ENCODE results near the gene ANXA6. TPM values are rescaled to one million over a fixed set of nuclear protein-coding genes. Genes with fewer than 3 reads are reported as not detected.

Gene ANXA6
- total RNA-seq, 4 donors from 2014 or later, result 91.6 to 164 (median 142) TPM

- Histone ChIP-seq H3K27me3 (no peaks in the 10 kb centered on the region), H3K27ac (peak overlapping the region; percentile 63 to 75 (median 70)), H3K4me1 (peaks cover 33 to 45% of the 10 kb centered on the region in 2 donors), H3K9me3 (no peaks in the 10 kb centered on the region), H3K4me3 (no peak overlapping the region), H3K36me3 (no peaks in the 10 kb centered on the region)
- DNase-seq (no peak), ATAC-seq (no peak)
- TF ChIP-seq POLR2A (IDR thresholded peaks at IDR 0.05) (no peak), CTCF (IDR thresholded peaks at IDR 0.05 in 4 of 5, conservative IDR thresholded peaks at IDR 0.05 in 1 of 5) (no peak)
- in situ Hi-C loops (cut with MboI; ENCODE audit: low sequenced_read_pairs in 4 of 4), result no loop called here
- intact Hi-C loops (cut with DNase I; ENCODE audit: low total_unique reads), result no loop called here
Measured at GRCh38 chr5:151086192-151086869, 71.2 kb downstream of the ANXA6 start.

- peaks cover 33 to 45% of the 10 kb centered on the region in 2 donors for H3K4me1 ChIP-seq
- H3K36me3 ChIP-seq, result no peaks in the 10 kb centered on the region
- TF ChIP-seq POLR2A (IDR thresholded peaks at IDR 0.05) (no peak), CTCF (IDR thresholded peaks at IDR 0.05 in 4 of 5, conservative IDR thresholded peaks at IDR 0.05 in 1 of 5) (no peak)
- no peak overlapping the region for H3K4me3 ChIP-seq
- DNase-seq (peak in 1 of 2 donors; percentile 50), ATAC-seq (no peak)
- intact Hi-C loops (cut with DNase I; ENCODE audit: low total_unique reads), result no loop called here
- no peaks in the 10 kb centered on the region for H3K9me3 ChIP-seq
- no peaks in the 10 kb centered on the region for H3K27me3 ChIP-seq
- in situ Hi-C loops (cut with MboI; ENCODE audit: low sequenced_read_pairs in 4 of 4), result no loop called here
- H3K27ac ChIP-seq, result peak overlapping the region; percentile 63 to 75 (median 70)
Measured at GRCh38 chr5:151085517-151086041, 72.0 kb downstream of the ANXA6 start.

GRCh38 chr5:151084363-151084762 lies 73.2 kb downstream of the ANXA6 start:
- Histone ChIP-seq H3K27ac (peak overlapping the region in 2 of 4 donors; percentile 63 to 68), H3K9me3 (no peaks in the 10 kb centered on the region), H3K27me3 (no peaks in the 10 kb centered on the region), H3K36me3 (no peaks in the 10 kb centered on the region), H3K4me1 (peaks cover 43 to 53% of the 10 kb centered on the region in 2 donors), H3K4me3 (no peak overlapping the region)
- TF ChIP-seq CTCF (IDR thresholded peaks at IDR 0.05 in 4 of 5, conservative IDR thresholded peaks at IDR 0.05 in 1 of 5) (no peak), POLR2A (IDR thresholded peaks at IDR 0.05) (no peak)
- DNase-seq (no peak), ATAC-seq (no peak)
- in situ Hi-C loops (cut with MboI; ENCODE audit: low sequenced_read_pairs in 4 of 4), result no loop called here
- intact Hi-C loops (cut with DNase I; ENCODE audit: low total_unique reads), result no loop called here

GRCh38 chr5:151083081-151083676 lies 74.4 kb downstream of the ANXA6 start:
- Histone ChIP-seq H3K27ac (peak overlapping the region; percentile 98 to 100 (median 100)), H3K4me1 (peaks cover 55 to 65% of the 10 kb centered on the region in 2 donors), H3K36me3 (no peaks in the 10 kb centered on the region), H3K9me3 (no peaks in the 10 kb centered on the region), H3K4me3 (no peak overlapping the region), H3K27me3 (no peaks in the 10 kb centered on the region)
- TF ChIP-seq CTCF (IDR thresholded peaks at IDR 0.05 in 4 of 5, conservative IDR thresholded peaks at IDR 0.05 in 1 of 5), result no peak
- TF ChIP-seq POLR2A (IDR thresholded peaks at IDR 0.05), result no peak
- peak; percentile 65 to 85 for DNase-seq
- in situ Hi-C loops (cut with MboI; ENCODE audit: low sequenced_read_pairs in 4 of 4), result no loop called here
- intact Hi-C loops (cut with DNase I; ENCODE audit: low total_unique reads), result no loop called here
- peak in 1 of 2 donors; percentile 47 for ATAC-seq

All from gastrocnemius medialis (tissue), 4 donors.